Neutrophil (primary cell): ENCODE measurements around the gene MTMR12.
"Not testable (repeated sequence)": the region's sequence is repeated elsewhere in the genome, so short reads cannot be mapped to it uniquely, and the experiment has no call there.

ENCODE experiments used
- H3K27ac ChIP-seq: fragments of 200-600 bp; sonication (generic); 2 replicates; pipeline ENCODE4 v1.5.1; 2016; ENCODE audit warnings: mild to moderate bottlenecking, moderate library complexity
- H3K27me3 ChIP-seq: fragments of 200-600 bp; sonication (generic); 2 replicates; pipeline ENCODE4 v1.6.0; 2016; ENCODE audit warnings: mild to moderate bottlenecking
- H3K36me3 ChIP-seq: fragments of 200-600 bp; sonication (generic); 2 replicates; pipeline ENCODE4 v1.5.1; 2017
- H3K4me1 ChIP-seq, 2 experiments: fragments of 200-600 bp in 1 of 2; sonication (generic) in 1 of 2; 1 replicate in 1 of 2; 2 replicates in 1 of 2; pipeline versions ENCODE4 v1.5.1 to v1.6.1; 2013 to 2016; ENCODE audit warnings: low read depth in 1 of 2, low read length in 1 of 2, mild to moderate bottlenecking in 1 of 2, moderate library complexity in 1 of 2; ENCODE audit not compliant: control insufficient read depth in 1 of 2, insufficient read depth in 1 of 2
- H3K4me3 ChIP-seq, 2 experiments: fragments of 200-600 bp in 1 of 2; sonication (generic) in 1 of 2; 1 replicate in 1 of 2; 2 replicates in 1 of 2; pipeline ENCODE4 v1.5.1; 2013 to 2016; ENCODE audit warnings: low read depth in 1 of 2, low read length in 1 of 2, mild to moderate bottlenecking in 1 of 2, moderate library complexity in 1 of 2
- H3K9me3 ChIP-seq: fragments of 200-600 bp; sonication (generic); 2 replicates; pipeline ENCODE4 v1.5.1; 2016
- CTCF ChIP-seq: fragments of 200-600 bp; sonication (generic); IDR thresholded peaks from 2 replicates; pipeline ENCODE4 v1.5.1; 2016; ENCODE audit warnings: antibody characterized with exemption

Gene MTMR12

GRCh38 chr5:32297181-32298058, 15.3 kb downstream of the MTMR12 start:
- no peaks in the 10 kb centered on the region for H3K36me3 ChIP-seq
- no peaks in the 10 kb centered on the region for H3K9me3 ChIP-seq
- TF ChIP-seq CTCF: no peak
- no peaks in the 10 kb centered on the region for H3K27me3 ChIP-seq
- H3K4me1 ChIP-seq: no peaks in the 10 kb centered on the region
- no peak overlapping the region for H3K27ac ChIP-seq
- no peak overlapping the region for H3K4me3 ChIP-seq

GRCh38 chr5:32295966-32296772, 16.6 kb downstream of the MTMR12 start:
- H3K27ac ChIP-seq, H3K36me3 ChIP-seq, H3K4me3 ChIP-seq, H3K4me1 ChIP-seq, H3K27me3 ChIP-seq, H3K9me3 ChIP-seq: not testable (repeated sequence)

GRCh38 chr5:32291591-32291990, 21.1 kb downstream of the MTMR12 start:
- no peak for TF ChIP-seq CTCF
- H3K27ac ChIP-seq: no peak overlapping the region

GRCh38 chr5:32290922-32291321, 21.8 kb downstream of the MTMR12 start:
- H3K4me3 ChIP-seq: no peak overlapping the region
- H3K27me3 ChIP-seq: no peaks in the 10 kb centered on the region
- H3K4me1 ChIP-seq: no peaks in the 10 kb centered on the region
- no peak overlapping the region for H3K27ac ChIP-seq
- no peaks in the 10 kb centered on the region for H3K36me3 ChIP-seq
- no peaks in the 10 kb centered on the region for H3K9me3 ChIP-seq
- no peak for TF ChIP-seq CTCF

More at GRCh38 chr5:32291591-32291990, 21.1 kb downstream of the MTMR12 start:
- Histone ChIP-seq H3K27me3 (no peaks in the 10 kb centered on the region), H3K4me1 (no peaks in the 10 kb centered on the region), H3K36me3 (no peaks in the 10 kb centered on the region), H3K9me3 (no peaks in the 10 kb centered on the region), H3K4me3 (no peak overlapping the region)

GRCh38 chr5:32290501-32290900, 22.2 kb downstream of the MTMR12 start:
- not testable (repeated sequence) for H3K36me3 ChIP-seq, H3K27ac ChIP-seq, H3K4me1 ChIP-seq

GRCh38 chr5:32289986-32290385, 22.8 kb downstream of the MTMR12 start:
- H3K36me3 ChIP-seq, H3K27me3 ChIP-seq, H3K27ac ChIP-seq, H3K4me1 ChIP-seq, H3K9me3 ChIP-seq, H3K4me3 ChIP-seq: not testable (repeated sequence)

More at GRCh38 chr5:32290501-32290900, 22.2 kb downstream of the MTMR12 start:
- H3K27me3 ChIP-seq, H3K4me3 ChIP-seq, H3K9me3 ChIP-seq: not testable (repeated sequence)

GRCh38 chr5:32288135-32288534, 24.6 kb downstream of the MTMR12 start:
- H3K27me3 ChIP-seq, H3K27ac ChIP-seq, H3K4me3 ChIP-seq, H3K36me3 ChIP-seq, H3K9me3 ChIP-seq, H3K4me1 ChIP-seq: not testable (repeated sequence)

- not testable (repeated sequence) for H3K4me3 ChIP-seq, H3K27me3 ChIP-seq, H3K27ac ChIP-seq
Observed at GRCh38 chr5:32287525-32287924, 25.2 kb downstream of the MTMR12 start.

More at GRCh38 chr5:32287525-32287924, 25.2 kb downstream of the MTMR12 start:
- not testable (repeated sequence) for H3K4me1 ChIP-seq, H3K36me3 ChIP-seq, H3K9me3 ChIP-seq
